Stimulated activated CD8-positive, alpha-beta memory T cell treated with anti-CD3 and anti-CD28 coated beads, Interleukin-2, amount 100 ng/mL, for 48 hours (primary cell): ENCODE results near the gene AHCTF1.

Experiments used
- DNase-seq, 2 donors: peaks; one replicate each; pipeline ENCODE4 v3.0.0-alpha.2; 2020; ENCODE audit warnings: low read depth in 2 of 2

Gene AHCTF1

GRCh38 chr1:246931549-246932365, at the start of gene AHCTF1:
Gene AHCTF1, minus strand, starts transcription at chr1:246931948. Its CDS starts 13,578 bp downstream, at chr1:246918370.
- DNase-seq = peak; percentile 81 to 87

- DNase-seq = no peak
These were observed 47.0 kb upstream of the AHCTF1 start for GRCh38 chr1:246978785-246979184.

GRCh38 chr1:246978281-246978680, 46.5 kb upstream of the AHCTF1 start:
- no peak for DNase-seq

- no peak for DNase-seq
These were observed 40.2 kb upstream of the AHCTF1 start for GRCh38 chr1:246971969-246972368.

GRCh38 chr1:246971090-246971721, 39.5 kb upstream of the AHCTF1 start:
- DNase-seq = peak; percentile 7 to 17

GRCh38 chr1:246969621-246970020, 37.9 kb upstream of the AHCTF1 start:
- DNase-seq = no peak

GRCh38 chr1:246966502-246966901, 34.8 kb upstream of the AHCTF1 start:
- DNase-seq = no peak

- DNase-seq = no peak
These were observed 28.4 kb upstream of the AHCTF1 start for GRCh38 chr1:246959944-246960693.

- DNase-seq = no peak
These were observed 22.4 kb upstream of the AHCTF1 start for GRCh38 chr1:246954126-246954525.

GRCh38 chr1:246951413-246951812, 19.7 kb upstream of the AHCTF1 start:
- DNase-seq = no peak

- DNase-seq = no peak
These were observed 18.2 kb upstream of the AHCTF1 start for GRCh38 chr1:246949956-246950355.

GRCh38 chr1:246947255-246947654, 15.5 kb upstream of the AHCTF1 start:
- DNase-seq = no peak

- no peak for DNase-seq
These were observed 14.6 kb upstream of the AHCTF1 start for GRCh38 chr1:246946366-246946765.

GRCh38 chr1:246934765-246935164, 3.0 kb upstream of the AHCTF1 start:
- DNase-seq = no peak

GRCh38 chr1:246933893-246934292, 2.1 kb upstream of the AHCTF1 start:
- DNase-seq = no peak

GRCh38 chr1:246932366-246932700, 585 bp upstream of the AHCTF1 start:
- DNase-seq = no peak

- peak; percentile 21 to 27 for DNase-seq
These were observed 759 bp downstream of the AHCTF1 start for GRCh38 chr1:246930830-246931548.

GRCh38 chr1:246925997-246926626, 5.6 kb downstream of the AHCTF1 start:
- DNase-seq = no peak

- no peak for DNase-seq
These were observed 7.8 kb downstream of the AHCTF1 start for GRCh38 chr1:246923900-246924299.

- no peak for DNase-seq
These were observed 8.3 kb downstream of the AHCTF1 start for GRCh38 chr1:246923482-246923881.

GRCh38 chr1:246921481-246921880, 10.3 kb downstream of the AHCTF1 start:
- DNase-seq = no peak

- DNase-seq = no peak
These were observed 11.8 kb downstream of the AHCTF1 start for GRCh38 chr1:246919902-246920301.
